ENCODE data around the gene RABAC1. TPM values are rescaled to one million over a fixed set of nuclear protein-coding genes. Genes with fewer than 3 reads are reported as not detected.

Gene RABAC1
- total and polyA plus RNA-seq, 9 of the 15 experiments (the other 6 are each of a cell fraction or from before 2014, with no cell fraction given) = 2.4 to 28.1 (median 9.3) TPM

GRCh38 chr19:41955521-41955920, 3.6 kb downstream of the RABAC1 start (continued):
- no peak for TF ChIP-seq ZNF140 (CRISPR knock-in tag; IDR thresholded peaks at IDR 0.05)
- TF ChIP-seq KLF13 (tag; IDR thresholded peaks at IDR 0.05; ENCODE audit: borderline replicate concordance, low read depth) = peak; percentile 84; the same call in 1 of the 2 replicates
- peak; percentile 23; the same call in 1 of the 2 replicates for TF ChIP-seq VEZF1 (CRISPR knock-in tag; IDR thresholded peaks at IDR 0.05)
- TF ChIP-seq HCFC1 (IDR thresholded peaks at IDR 0.05; ENCODE audit: low read depth, low read length) = no peak
- no peak for TF ChIP-seq SRF (CRISPR knock-in tag; IDR thresholded peaks at IDR 0.05)
- no peak for TF ChIP-seq GATAD2A (IDR thresholded peaks at IDR 0.05)

- Histone ChIP-seq H2AFZ (ENCODE audit: low read depth, low read length) (peak overlapping the region; percentile 94), H3K79me2 (ENCODE audit: control insufficient read depth, insufficient read depth, low read length) (no peaks in the 10 kb centered on the region), H3K9me1 (ENCODE audit: control insufficient read depth, insufficient read depth, low read length) (no peaks in the 10 kb centered on the region), H3K27ac (ENCODE audit: extremely low read depth, low read depth, low read length) (no peak overlapping the region), H3K4me3 (no peak overlapping the region), H3K4me2 (ENCODE audit: insufficient read depth, low read length) (peak overlapping the region; percentile 76), H3K27me3 (ENCODE audit: control insufficient read depth in 2 of 2, insufficient read depth in 2 of 2, low read length in 2 of 2) (no peaks in the 10 kb centered on the region), H4K20me1 (replicated peaks; ENCODE audit: control insufficient read depth, insufficient read depth, low read length) (no peaks in the 10 kb centered on the region), H3K4me1 (replicated peaks in 1 of 2; ENCODE audit: control insufficient read depth in 2 of 2, insufficient read depth in 2 of 2, low read length in 2 of 2) (peaks cover 10 to 13% of the 10 kb centered on the region in 2 experiments; a peak in 4 of 5 replicates), H3K36me3 (ENCODE audit: control insufficient read depth, insufficient read depth, low read length) (no peaks in the 10 kb centered on the region), H3K9ac (ENCODE audit: insufficient read depth in 1 of 2, low read depth in 2 of 2, low read length in 2 of 2) (no peak overlapping the region), H3K9me3 (replicated peaks; ENCODE audit: control insufficient read depth, insufficient read depth, low read depth, low read length) (no peaks in the 10 kb centered on the region)
- in situ Hi-C loops (cut with MboI) (loop anchor here (10.0 kb wide), 1 partner anchor 157 kb away; the partner anchor contains the start of gene CEACAM3), intact Hi-C loops (cut with micrococcal nuclease) (loop anchor here (1.0 kb wide), 1 partner anchor 78 kb away; no protein-coding TSS in a partner anchor)
- FAIRE-seq (peak; percentile 90), DNase-seq (ENCODE audit: extremely low read depth in 1 of 4, low spot score in 3 of 4) (peak; percentile 86 to 87 (median 86)), ATAC-seq (peak; percentile 93)
- WGBS (ENCODE audit: insufficient coverage, low coverage, missing lambda C conversion rate) = 0% methylated on average over 4 of the region's 12 CpGs
- ChIA-PET POLR2A (interaction anchor here (0.6 to 1.4 kb wide), 2 partner anchors 14 to 47 kb away, joined by 3 to 5 read pairs; no protein-coding TSS in a partner anchor), CTCF (ENCODE audit: low intra/inter-chr PET ratio) (interaction anchor here (1.7 to 3.2 kb wide), 2 partner anchors 78 to 159 kb away, joined by 5 to 35 read pairs; no protein-coding TSS in a partner anchor)
- no TSS peak for BruUV-seq (replicated peaks)
- TF ChIP-seq ZBTB7A (IDR thresholded peaks at IDR 0.05; ENCODE audit: borderline replicate concordance, control insufficient read depth, low read depth, low read length) (peak; percentile 62; the same call in 1 of the 2 replicates), ZBTB26 (CRISPR knock-in tag; IDR thresholded peaks at IDR 0.05) (0 out of 2 replicates have a peak, but pooled peaks have one; percentile 48), ZKSCAN1 (IDR thresholded peaks at IDR 0.05; ENCODE audit: low read depth, low read length) (0 out of 2 replicates have a peak, but pooled peaks have one; percentile 18), HCFC1 (IDR thresholded peaks at IDR 0.05; ENCODE audit: low read depth, low read length) (peak; percentile 11; the same call in 1 of the 2 replicates), NEUROD1 (IDR thresholded peaks at IDR 0.05; ENCODE audit: borderline replicate concordance, low read depth, low read length, partially characterized antibody) (peak; percentile 65), L3MBTL2 (IDR thresholded peaks at IDR 0.05) (peak; percentile 54), ETV1 (tag; conservative IDR thresholded peaks at IDR 0.05; ENCODE audit: low read depth) (peak; percentile 70), SMC3 (conservative IDR thresholded peaks at IDR 0.05; ENCODE audit: insufficient read depth, low read depth, low read length) (peak; percentile 85), CC2D1A (IDR thresholded peaks at IDR 0.05) (peak; percentile 55; the same call in 1 of the 2 replicates), MAZ (CRISPR knock-in tag; conservative IDR thresholded peaks at IDR 0.05 in 1 of 2, IDR thresholded peaks at IDR 0.05 in 1 of 2) (peak; percentile 17 to 49; a peak in 1 of 4 replicates), TAL1 (IDR thresholded peaks at IDR 0.05) (no peak), MBD2 (IDR thresholded peaks at IDR 0.05; ENCODE audit: borderline replicate concordance, low read depth) (no peak), HSF4 (CRISPR knock-in tag; IDR thresholded peaks at IDR 0.05; ENCODE audit: borderline replicate concordance) (no peak)
Measured at GRCh38 chr19:41951686-41952172, 7.4 kb downstream of the RABAC1 start.
